ENCODE measurements around the gene PAQR8.

PAQR8 gene, protein sequence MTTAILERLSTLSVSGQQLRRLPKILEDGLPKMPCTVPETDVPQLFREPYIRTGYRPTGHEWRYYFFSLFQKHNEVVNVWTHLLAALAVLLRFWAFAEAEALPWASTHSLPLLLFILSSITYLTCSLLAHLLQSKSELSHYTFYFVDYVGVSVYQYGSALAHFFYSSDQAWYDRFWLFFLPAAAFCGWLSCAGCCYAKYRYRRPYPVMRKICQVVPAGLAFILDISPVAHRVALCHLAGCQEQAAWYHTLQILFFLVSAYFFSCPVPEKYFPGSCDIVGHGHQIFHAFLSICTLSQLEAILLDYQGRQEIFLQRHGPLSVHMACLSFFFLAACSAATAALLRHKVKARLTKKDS

GRCh38 chr6:52361945-52362442, at the start of gene PAQR8:
PAQR8 (plus strand) TSS chr6:52362151; CDS start chr6:52403214, 41,063 bp downstream.
- TF ChIP-seq CTCF (conservative IDR thresholded peaks at IDR 0.05) (no peak), ZFX (IDR thresholded peaks at IDR 0.05) (no peak)
- peak within 1 kb of the TSS; percentile 20; the same call in 1 of the 2 replicates for H3K27ac ChIP-seq

GRCh38 chr6:52312461-52312860, 49.5 kb upstream of the PAQR8 start:
- H3K27ac ChIP-seq: no peak overlapping the region
- TF ChIP-seq CTCF (conservative IDR thresholded peaks at IDR 0.05) (no peak), ZFX (IDR thresholded peaks at IDR 0.05) (no peak)

DNA sequence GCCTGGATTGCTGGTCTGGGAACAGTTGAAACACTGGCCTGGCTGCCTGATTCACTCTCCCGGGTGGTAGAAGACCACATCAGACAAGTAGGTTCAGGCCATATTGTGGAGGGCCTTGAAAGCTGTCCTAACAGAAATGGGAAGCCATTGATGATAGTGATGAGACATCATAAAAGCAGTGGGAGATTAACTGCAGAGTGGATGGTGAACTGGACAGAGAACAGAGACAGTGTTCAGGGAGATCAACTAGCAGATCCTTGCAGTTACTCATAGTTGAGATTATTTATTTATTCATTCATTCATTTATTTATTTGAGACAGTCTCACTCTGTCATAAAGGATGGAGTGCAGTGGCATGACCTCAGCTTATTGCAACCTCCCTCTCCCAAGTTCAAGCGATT, 47.2 kb upstream of the PAQR8 start:
- no peak for TF ChIP-seq CTCF (conservative IDR thresholded peaks at IDR 0.05)
- H3K27ac ChIP-seq: no peak overlapping the region

GRCh38 chr6:52317211-52317610, 44.7 kb upstream of the PAQR8 start:
- no peak for TF ChIP-seq ZFX (IDR thresholded peaks at IDR 0.05)
- TF ChIP-seq CTCF (conservative IDR thresholded peaks at IDR 0.05): no peak
- no peak overlapping the region for H3K27ac ChIP-seq

GRCh38 chr6:52317841-52318581, 43.9 kb upstream of the PAQR8 start:
- no peak for TF ChIP-seq CTCF (conservative IDR thresholded peaks at IDR 0.05)
- H3K27ac ChIP-seq: no peak overlapping the region

DNA sequence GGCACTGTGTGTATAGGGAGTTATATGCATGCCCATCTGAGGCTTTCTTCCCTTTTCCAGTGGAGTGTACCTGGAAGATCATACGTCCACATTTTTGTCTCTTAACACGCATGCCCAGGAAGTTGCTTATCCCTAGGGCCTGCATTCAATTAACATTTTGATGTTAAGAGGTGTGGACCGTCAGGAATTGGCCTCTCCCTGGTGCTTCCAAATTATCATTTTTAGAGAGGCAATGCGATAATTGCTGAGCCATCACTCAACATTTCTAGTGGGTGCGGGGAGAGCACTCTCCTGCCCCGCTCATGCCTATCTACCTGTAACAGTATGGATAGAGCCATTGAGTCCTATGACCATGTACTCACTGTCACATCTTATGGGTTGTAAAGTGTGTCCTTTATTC, 37.8 kb upstream of the PAQR8 start:
- TF ChIP-seq ZFX (IDR thresholded peaks at IDR 0.05) (no peak), CTCF (conservative IDR thresholded peaks at IDR 0.05) (no peak)
- H3K27ac ChIP-seq: no peak overlapping the region

Data from C4-2B (cell line).